Lower leg skin (tissue), 4 donors: ENCODE data around the gene SYT1. TPM values are rescaled to one million over a fixed set of nuclear protein-coding genes. Genes with fewer than 3 reads are reported as not detected.

Experiments used
- DNase-seq, 2 donors: peaks; one replicate each; pipeline ENCODE4 v3.0.0-alpha.2; 2019; ENCODE audit warnings: low spot score in 2 of 2
- H3K4me3 ChIP-seq: fragments of 200-600 bp; sonication (generic); 2 replicates; pipeline ENCODE4 v1.5.1; 2017; ENCODE audit warnings: mild to moderate bottlenecking, low read depth; ENCODE audit not compliant: poor library complexity, severe bottlenecking
- POLR2A ChIP-seq, 2 donors: fragments of 450-650 bp; IDR thresholded peaks; one replicate each; pipeline ENCODE4 v1.6.1; 2016 to 2017; ENCODE audit warnings: antibody characterized with exemption in 2 of 2, mild to moderate bottlenecking in 1 of 2, moderate library complexity in 1 of 2
- WGBS, 2 donors: methylation state at CpG; one replicate each; pipeline ENCODE4 v1.1.5; 2018; 5-methylcytosine and 5-hydroxymethylcytosine counted together
- intact Hi-C: fragments of 100-400 bp; cut with DNase I; formaldehyde crosslinking; loops from one replicate; pipeline ENCODE4 v1.15.0; 2023; ENCODE audit warnings: low total_unique reads
- total RNA-seq, 4 donors: library from RNA; depleted of rRNA; stranded (reverse); fragments of >200 nt; gene quantifications; one replicate each; pipeline ENCODE4 v1.1.0, GENCODE V29; 2016
- TF ChIP-seq, protein P1 (sequence below), 3 donors: fragments of 450-650 bp; IDR thresholded peaks; one replicate each; pipeline ENCODE4 v1.5.1; 2016; ENCODE audit warnings: antibody characterized with exemption in 3 of 3, mild to moderate bottlenecking in 3 of 3, moderate library complexity in 2 of 3

The SYT1 gene
- total RNA-seq, 4 donors from 2014 or later, result 0.15 to 0.49 (median 0.29) TPM

GRCh38 chr12:79266343-79267144 lies 402.0 kb downstream of the SYT1 start:
- 35 to 36% methylated on average over 4 of the region's 4 CpGs for WGBS, 2 donors
- TF ChIP-seq, protein P1, sequence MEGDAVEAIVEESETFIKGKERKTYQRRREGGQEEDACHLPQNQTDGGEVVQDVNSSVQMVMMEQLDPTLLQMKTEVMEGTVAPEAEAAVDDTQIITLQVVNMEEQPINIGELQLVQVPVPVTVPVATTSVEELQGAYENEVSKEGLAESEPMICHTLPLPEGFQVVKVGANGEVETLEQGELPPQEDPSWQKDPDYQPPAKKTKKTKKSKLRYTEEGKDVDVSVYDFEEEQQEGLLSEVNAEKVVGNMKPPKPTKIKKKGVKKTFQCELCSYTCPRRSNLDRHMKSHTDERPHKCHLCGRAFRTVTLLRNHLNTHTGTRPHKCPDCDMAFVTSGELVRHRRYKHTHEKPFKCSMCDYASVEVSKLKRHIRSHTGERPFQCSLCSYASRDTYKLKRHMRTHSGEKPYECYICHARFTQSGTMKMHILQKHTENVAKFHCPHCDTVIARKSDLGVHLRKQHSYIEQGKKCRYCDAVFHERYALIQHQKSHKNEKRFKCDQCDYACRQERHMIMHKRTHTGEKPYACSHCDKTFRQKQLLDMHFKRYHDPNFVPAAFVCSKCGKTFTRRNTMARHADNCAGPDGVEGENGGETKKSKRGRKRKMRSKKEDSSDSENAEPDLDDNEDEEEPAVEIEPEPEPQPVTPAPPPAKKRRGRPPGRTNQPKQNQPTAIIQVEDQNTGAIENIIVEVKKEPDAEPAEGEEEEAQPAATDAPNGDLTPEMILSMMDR (IDR thresholded peaks at IDR 0.05), result no peak
- no peak for TF ChIP-seq POLR2A (IDR thresholded peaks at IDR 0.05)
- no peak overlapping the region for H3K4me3 ChIP-seq
- intact Hi-C loops, result no loop called here
- DNase-seq, result no peak

DNA sequence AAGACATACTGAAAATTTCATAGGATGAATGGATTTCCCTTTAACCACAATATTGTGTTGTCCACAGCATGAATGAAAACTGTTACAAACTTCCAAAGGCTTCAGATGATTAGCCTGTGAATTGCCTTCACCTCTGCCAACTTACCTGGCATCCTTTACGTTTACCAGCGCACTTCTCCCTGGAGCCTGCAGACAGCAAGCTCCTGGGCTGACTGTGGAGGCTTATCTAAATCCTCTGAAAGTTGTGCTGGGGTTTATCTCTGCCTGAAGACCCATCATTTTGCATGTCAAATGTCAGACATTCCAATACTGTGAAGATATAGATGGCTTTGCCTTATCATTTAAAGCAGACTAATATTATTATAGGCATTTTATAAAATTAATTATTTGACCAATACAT lies 403.0 kb downstream of the SYT1 start:
- 61 to 62% methylated on average over 2 of the region's 2 CpGs for WGBS, 2 donors
- intact Hi-C loops, result no loop called here
- TF ChIP-seq, protein P1 (IDR thresholded peaks at IDR 0.05), result no peak
- no peak for TF ChIP-seq POLR2A (IDR thresholded peaks at IDR 0.05)
- no peak for DNase-seq
- no peak overlapping the region for H3K4me3 ChIP-seq

- TF ChIP-seq POLR2A (IDR thresholded peaks at IDR 0.05), result no peak
- TF ChIP-seq, protein P1 (IDR thresholded peaks at IDR 0.05), result no peak
- H3K4me3 ChIP-seq, result no peak overlapping the region
- DNase-seq, result no peak
- intact Hi-C loops, result no loop called here
- WGBS, 2 donors, result 81 to 94% methylated on average over 4 of the region's 4 CpGs
These were observed 410.0 kb downstream of the SYT1 start for GRCh38 chr12:79274501-79275064.

GRCh38 chr12:79275631-79276030 lies 411.1 kb downstream of the SYT1 start:
- WGBS, 2 donors, result 82 to 93% methylated on average over 2 of the region's 2 CpGs
- TF ChIP-seq POLR2A (IDR thresholded peaks at IDR 0.05), result no peak
- TF ChIP-seq, protein P1 (IDR thresholded peaks at IDR 0.05), result no peak
- H3K4me3 ChIP-seq, result no peak overlapping the region
- intact Hi-C loops, result no loop called here
- no peak for DNase-seq

- intact Hi-C loops, result no loop called here
- no peak overlapping the region for H3K4me3 ChIP-seq
- TF ChIP-seq, protein P1 (IDR thresholded peaks at IDR 0.05), result no peak
- no peak for TF ChIP-seq POLR2A (IDR thresholded peaks at IDR 0.05)
- DNase-seq, result no peak
- 42 to 50% methylated on average over 2 of the region's 2 CpGs for WGBS, 2 donors
These were observed 418.8 kb downstream of the SYT1 start for GRCh38 chr12:79283364-79283763.
